HG03139 (cell line): ENCODE measurements around the gene ZNF736.
A peak's percentile ranks its signal among the peaks of the same experiment; 100 is the strongest.
"Not testable (repeated sequence)": the region's sequence is repeated elsewhere in the genome, so short reads cannot be mapped to it uniquely, and the experiment has no call there.

ENCODE experiments used
- ATAC-seq: cut with Tn5 transposase; IDR thresholded peaks from one replicate; pipeline ENCODE4 v1.9.1; 2021; ENCODE audit not compliant: unreplicated experiment

ZNF736 gene

GRCh38 chr7:64313740-64314491 lies at the start of gene ZNF736:
Gene ZNF736 (plus strand): TSS chr7:64313961. CDS start chr7:64314151, 190 bp downstream.
- peak; percentile 100 for ATAC-seq

GRCh38 chr7:64266341-64266919 lies 47.3 kb upstream of the ZNF736 start:
- no peak for ATAC-seq

GRCh38 chr7:64277630-64278029 lies 36.1 kb upstream of the ZNF736 start:
- no peak for ATAC-seq

GRCh38 chr7:64294701-64295420 lies 18.9 kb upstream of the ZNF736 start:
- no peak for ATAC-seq

GRCh38 chr7:64297418-64297817 lies 16.3 kb upstream of the ZNF736 start:
- ATAC-seq: not testable (repeated sequence)

GRCh38 chr7:64300641-64301405 lies 12.9 kb upstream of the ZNF736 start:
- no peak for ATAC-seq

- peak; percentile 97 for ATAC-seq
These were observed 6.3 kb upstream of the ZNF736 start for GRCh38 chr7:64307254-64308015.

- ATAC-seq: no peak
These were observed 5.8 kb upstream of the ZNF736 start for GRCh38 chr7:64308016-64308270.

- no peak for ATAC-seq
These were observed 3.3 kb upstream of the ZNF736 start for GRCh38 chr7:64310426-64310825.

- ATAC-seq: no peak
These were observed 935 bp upstream of the ZNF736 start for GRCh38 chr7:64312826-64313225.

- no peak for ATAC-seq
These were observed 805 bp downstream of the ZNF736 start for GRCh38 chr7:64314566-64314965.

- not testable (repeated sequence) for ATAC-seq
These were observed 2.4 kb downstream of the ZNF736 start for GRCh38 chr7:64316031-64316742.

GRCh38 chr7:64320547-64321513 lies 7.1 kb downstream of the ZNF736 start:
- no peak for ATAC-seq

- not testable (repeated sequence) for ATAC-seq
These were observed 10.4 kb downstream of the ZNF736 start for GRCh38 chr7:64324166-64324565.

GRCh38 chr7:64348713-64349210 lies 35.0 kb downstream of the ZNF736 start:
- not testable (repeated sequence) for ATAC-seq

GRCh38 chr7:64359543-64359942 lies 45.8 kb downstream of the ZNF736 start:
- ATAC-seq: no peak

GRCh38 chr7:64371116-64371515 lies 57.4 kb downstream of the ZNF736 start:
- ATAC-seq: no peak

- ATAC-seq: no peak
These were observed 59.3 kb downstream of the ZNF736 start for GRCh38 chr7:64373017-64373416.

- ATAC-seq: no peak
These were observed 86.6 kb downstream of the ZNF736 start for GRCh38 chr7:64400401-64400800.
